Activated naive CD8-positive, alpha-beta T cell treated with anti-CD3 and anti-CD28 coated beads, Interleukin-2, amount 10 ng/mL, durations not matched to agents 7 days and 5 days (primary cell): Measurements from ENCODE around the gene E2F1. TPM values are rescaled to one million over a fixed set of nuclear protein-coding genes. Genes with fewer than 3 reads are reported as not detected.

Source experiments
- ATAC-seq: fragments of 150-1000 bp; cut with Tn5 transposase; one replicate; pipeline ENCODE4 v1.10.0; 2021; ENCODE audit warnings: low read depth, moderate library complexity
- POLR2A ChIA-PET: fragments of 350-600 bp; sonication (Branson Sonifier 250); formaldehyde crosslinking; loops from one replicate; lab custom pipeline; 2021; ENCODE audit warnings: antibody characterized with exemption; lab: Charles Lee
- DNase-seq: peaks from one replicate; pipeline ENCODE4 v3.0.0; 2021
- H3K27ac Mint-ChIP-seq: one replicate; pipeline ENCODE4 v1.8.0; 2022; ENCODE audit warnings: mild to moderate bottlenecking, mixed read lengths
- H3K27me3 Mint-ChIP-seq: one replicate; pipeline ENCODE4 v1.8.0; 2022; ENCODE audit warnings: mild to moderate bottlenecking, moderate library complexity, mixed read lengths
- H3K36me3 Mint-ChIP-seq: one replicate; pipeline ENCODE4 v1.8.0; 2021; ENCODE audit warnings: mild to moderate bottlenecking, mixed read lengths
- H3K4me1 Mint-ChIP-seq: one replicate; pipeline ENCODE4 v1.8.0; 2021; ENCODE audit warnings: mixed read lengths
- H3K4me3 Mint-ChIP-seq: one replicate; pipeline ENCODE4 v1.8.0; 2022; ENCODE audit warnings: mild to moderate bottlenecking, moderate library complexity, mixed read lengths
- H3K9me3 Mint-ChIP-seq: one replicate; pipeline ENCODE4 v1.8.0; 2021; ENCODE audit warnings: mixed read lengths
- total RNA-seq, 2 experiments: library from RNA; stranded (reverse); gene quantifications; one replicate each; pipeline ENCODE4 v1.2.3, GENCODE V29; 2021

The E2F1 gene
- total RNA-seq, 2 experiments from 2014 or later = 62.5 to 68.4 TPM

DNA sequence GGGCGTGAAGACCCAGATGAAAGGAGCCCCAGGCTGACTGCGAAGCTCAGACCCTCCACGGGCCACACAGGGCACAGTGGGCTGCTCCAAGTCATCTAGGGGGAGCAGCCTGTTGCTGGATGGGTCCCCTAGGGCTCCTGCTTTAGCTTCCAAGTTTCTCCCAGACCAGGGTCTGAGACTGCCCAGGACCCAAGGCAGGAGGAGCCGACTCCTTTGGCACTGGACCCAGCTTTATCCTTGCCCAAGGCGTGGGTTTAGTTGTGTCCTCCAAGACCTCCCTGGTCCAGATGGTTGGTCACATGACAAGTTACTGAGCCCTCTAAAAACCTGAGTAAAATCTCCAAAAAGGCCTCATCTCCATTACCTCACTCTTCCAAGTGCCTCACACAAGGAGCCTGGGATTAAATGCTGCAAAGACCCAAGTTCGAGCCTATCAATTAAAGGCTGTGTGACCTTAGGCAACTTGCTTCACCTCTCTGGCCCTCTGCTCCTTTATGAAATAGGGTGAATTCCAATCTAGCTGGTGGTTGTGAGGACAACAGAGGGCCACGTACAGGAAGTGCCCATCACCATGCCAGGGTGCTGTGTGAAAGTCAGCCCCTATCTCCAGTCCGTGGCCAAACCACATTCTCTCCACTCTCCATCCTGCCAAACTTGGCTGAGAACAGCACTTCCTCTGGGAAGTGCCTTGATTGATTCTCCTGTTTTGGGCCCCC, 14.5 kb downstream of the E2F1 start:
- Mint-ChIP-seq H3K36me3 (peaks cover 12% of the 10 kb centered on the region), H3K4me3 (peak overlapping the region; percentile 37), H3K27me3 (no peaks in the 10 kb centered on the region), H3K27ac (no peak overlapping the region), H3K9me3 (no peaks in the 10 kb centered on the region), H3K4me1 (peaks cover 32% of the 10 kb centered on the region)
- POLR2A ChIA-PET = interaction anchor here (0.7 to 1.9 kb wide), 7 partner anchors 8 to 60 kb away, joined by 3 to 7 read pairs (median 5); partner anchors contain the start of genes C20orf144, PXMP4 and ZNF341
- ATAC-seq (no peak), DNase-seq (no peak)

DNA sequence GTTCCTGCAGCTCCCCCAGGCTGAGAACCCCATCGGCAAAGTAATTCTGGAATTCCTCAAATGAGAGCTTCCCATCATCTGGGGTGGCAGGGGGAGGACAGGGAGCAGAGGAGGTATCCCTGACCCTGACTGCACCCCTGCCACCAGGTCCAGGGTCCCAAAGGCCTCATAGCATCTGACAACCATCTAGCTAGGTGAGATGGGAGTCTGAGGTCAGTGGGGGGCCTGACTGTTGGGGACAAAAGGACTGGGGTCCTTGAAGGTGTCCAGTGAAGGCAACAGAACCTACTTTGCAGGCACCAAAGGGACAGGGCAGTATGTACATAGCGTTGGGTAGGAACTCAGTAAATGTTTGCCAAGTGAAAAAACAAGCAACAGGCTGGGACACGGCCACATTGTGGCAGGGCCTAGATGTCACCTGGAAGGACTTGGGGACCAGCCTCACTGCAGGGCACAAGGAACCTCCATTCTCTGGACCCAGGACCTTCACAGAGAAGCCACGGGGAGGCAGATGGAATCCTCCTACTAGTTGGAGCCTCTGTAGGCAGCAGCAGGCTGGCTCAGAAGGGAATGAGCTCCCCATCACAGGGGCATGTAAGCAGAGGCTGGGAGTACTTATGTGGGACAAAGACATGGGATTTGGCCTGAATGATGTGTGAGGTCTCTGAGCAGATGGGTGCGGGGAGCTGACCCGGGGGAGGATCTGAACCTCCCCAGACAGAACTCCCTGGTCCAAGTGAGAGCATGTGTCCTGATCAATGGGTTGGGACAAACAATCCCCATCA, 15.3 kb downstream of the E2F1 start:
- DNase-seq (no peak), ATAC-seq (no peak)
- peak overlapping the region; percentile 39 for H3K27ac Mint-ChIP-seq
- no peaks in the 10 kb centered on the region for H3K9me3 Mint-ChIP-seq
- H3K36me3 Mint-ChIP-seq = peaks cover 12% of the 10 kb centered on the region
- peak overlapping the region; percentile 16 for H3K4me3 Mint-ChIP-seq
- peaks cover 38% of the 10 kb centered on the region for H3K4me1 Mint-ChIP-seq
- no peaks in the 10 kb centered on the region for H3K27me3 Mint-ChIP-seq
- POLR2A ChIA-PET = interaction anchor here (0.7 to 8.3 kb wide), 6 partner anchors 8 to 14 kb away, joined by 3 to 116 read pairs (median 6); partner anchors contain the start of gene C20orf144

GRCh38 chr20:33669873-33670640, 16.1 kb downstream of the E2F1 start:
- peaks cover 36% of the 10 kb centered on the region for H3K4me1 Mint-ChIP-seq

DNA sequence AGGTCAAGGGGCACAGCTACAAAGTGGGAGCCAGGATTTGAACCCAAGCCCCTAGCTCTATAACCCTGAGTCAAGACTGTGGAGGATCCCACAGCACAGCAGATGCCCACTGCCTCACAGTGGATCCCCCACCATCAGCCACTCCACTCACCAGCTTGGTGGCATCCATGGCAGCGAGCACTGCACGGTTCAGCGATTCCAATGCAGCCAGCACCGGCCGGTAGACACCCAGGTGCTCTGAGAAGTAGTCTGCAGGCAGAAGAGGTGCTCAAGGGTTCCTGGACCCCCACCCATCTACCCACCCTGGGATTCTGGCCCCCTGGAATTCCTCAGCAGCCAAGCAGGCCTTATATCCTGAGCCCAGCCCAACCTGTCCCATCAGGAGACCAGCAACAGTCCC, 17.0 kb downstream of the E2F1 start:
- Mint-ChIP-seq H3K4me3 (no peak overlapping the region), H3K4me1 (peaks cover 39% of the 10 kb centered on the region), H3K27me3 (no peaks in the 10 kb centered on the region), H3K9me3 (no peaks in the 10 kb centered on the region), H3K36me3 (peaks cover 9% of the 10 kb centered on the region), H3K27ac (no peak overlapping the region)
- DNase-seq (no peak), ATAC-seq (no peak)
- POLR2A ChIA-PET = interaction anchor here (1.4 to 8.3 kb wide), 5 partner anchors 11 to 268 kb away, joined by 3 to 116 read pairs (median 20); partner anchors contain the start of genes CDK5RAP1, E2F1 and PXMP4

More at GRCh38 chr20:33669873-33670640, 16.1 kb downstream of the E2F1 start:
- H3K27me3 Mint-ChIP-seq = no peaks in the 10 kb centered on the region
- H3K4me3 Mint-ChIP-seq = no peak overlapping the region
- no peak for ATAC-seq
- H3K27ac Mint-ChIP-seq = peak overlapping the region; percentile 50
- no peak for DNase-seq
- H3K36me3 Mint-ChIP-seq = peaks cover 11% of the 10 kb centered on the region
- H3K9me3 Mint-ChIP-seq = no peaks in the 10 kb centered on the region
- POLR2A ChIA-PET = interaction anchor here (3.4 to 8.3 kb wide), 2 partner anchors 10 to 15 kb away, joined by 16 to 116 read pairs; no protein-coding TSS in a partner anchor

- Mint-ChIP-seq H3K36me3 (peaks cover 9% of the 10 kb centered on the region), H3K27ac (peak overlapping the region; percentile 80), H3K4me1 (peaks cover 39% of the 10 kb centered on the region), H3K4me3 (peak overlapping the region; percentile 76), H3K27me3 (no peaks in the 10 kb centered on the region), H3K9me3 (no peaks in the 10 kb centered on the region)
- no peak for ATAC-seq
- POLR2A ChIA-PET = interaction anchor here (0.9 to 8.3 kb wide), 10 partner anchors 11 to 444 kb away, joined by 3 to 116 read pairs (median 14); partner anchors contain the start of genes CBFA2T2, CDK5RAP1, E2F1 and EIF2S2
- no peak for DNase-seq
Observed at GRCh38 chr20:33668466-33669155, 17.6 kb downstream of the E2F1 start.

- POLR2A ChIA-PET = interaction anchor here (0.9 to 8.3 kb wide), 11 partner anchors 7 to 445 kb away, joined by 3 to 116 read pairs (median 13); partner anchors contain the start of genes CBFA2T2, CDK5RAP1, E2F1 and EIF2S2
- peak; percentile 89 for DNase-seq
- ATAC-seq = peak; percentile 53
- peaks cover 33% of the 10 kb centered on the region for H3K4me1 Mint-ChIP-seq
- peaks cover 8% of the 10 kb centered on the region for H3K36me3 Mint-ChIP-seq
- no peaks in the 10 kb centered on the region for H3K27me3 Mint-ChIP-seq
- peak overlapping the region; percentile 80 for H3K27ac Mint-ChIP-seq
- H3K9me3 Mint-ChIP-seq = no peaks in the 10 kb centered on the region
- peak overlapping the region; percentile 76 for H3K4me3 Mint-ChIP-seq
Observed at GRCh38 chr20:33667676-33668465, 18.3 kb downstream of the E2F1 start.

- H3K27me3 Mint-ChIP-seq = no peaks in the 10 kb centered on the region
- H3K9me3 Mint-ChIP-seq = no peaks in the 10 kb centered on the region
- peaks cover 33% of the 10 kb centered on the region for H3K4me1 Mint-ChIP-seq
- ATAC-seq = peak; percentile 8
- peaks cover 8% of the 10 kb centered on the region for H3K36me3 Mint-ChIP-seq
- H3K4me3 Mint-ChIP-seq = peak overlapping the region; percentile 76
- POLR2A ChIA-PET = interaction anchor here (0.9 to 8.3 kb wide), 14 partner anchors 8 to 445 kb away, joined by 3 to 116 read pairs (median 12); partner anchors contain the start of genes CBFA2T2, CDK5RAP1, E2F1 and EIF2S2
- H3K27ac Mint-ChIP-seq = peak overlapping the region; percentile 80
- no peak for DNase-seq
Observed at GRCh38 chr20:33667245-33667675, 18.9 kb downstream of the E2F1 start.

DNA sequence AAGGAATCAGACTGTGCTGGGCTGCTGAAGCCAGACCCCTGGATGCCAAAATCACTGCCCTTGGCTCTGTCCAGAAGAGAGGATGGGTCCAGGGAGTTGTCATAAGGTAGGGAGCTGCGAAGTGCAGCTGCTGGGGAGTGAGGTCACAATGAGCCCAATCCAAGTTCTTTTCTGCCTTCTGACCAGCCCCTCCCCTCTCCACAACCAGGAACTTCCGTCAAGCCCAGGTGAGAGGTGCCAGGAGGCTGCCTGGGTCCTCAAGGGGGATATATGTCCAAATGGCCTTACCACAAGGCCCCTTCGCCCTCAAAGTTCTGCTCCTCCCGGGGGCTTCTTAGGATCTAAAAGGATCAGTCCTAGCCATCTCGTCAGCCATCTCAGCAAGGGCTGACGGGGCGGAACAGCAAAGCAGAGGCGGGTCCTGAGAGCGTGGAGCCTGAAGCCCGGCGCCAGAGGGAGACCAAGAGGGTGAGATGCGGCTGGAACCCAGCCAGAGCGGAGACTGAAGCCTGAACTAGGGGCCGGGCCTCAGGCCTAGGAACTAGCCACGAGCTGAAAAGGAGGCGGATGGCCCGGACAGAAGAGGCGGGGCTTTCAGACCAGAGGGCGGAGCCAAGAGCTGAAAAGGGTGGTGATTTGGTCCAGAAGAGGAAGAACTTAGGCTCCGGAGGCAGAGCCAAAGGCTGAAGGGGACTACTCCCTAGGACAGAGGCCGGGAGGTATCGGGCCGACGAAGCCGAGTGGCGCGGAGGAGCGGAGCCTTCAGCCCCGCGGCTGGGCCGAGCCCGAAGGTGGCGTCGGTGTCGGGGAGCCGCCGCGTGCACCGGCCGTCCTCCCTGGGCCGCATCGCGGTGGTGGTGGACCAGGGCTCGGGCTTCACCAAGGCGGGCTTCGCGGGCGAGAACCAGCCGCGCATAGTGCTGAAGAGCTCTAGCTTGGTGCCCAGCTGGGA, 19.6 kb downstream of the E2F1 start, which contains the start of gene ACTL10:
ACTL10 (plus strand) TSS at position 651 of the 952 bp plus-strand sequence. CDS start 555 bp downstream, outside the sequence.
- Mint-ChIP-seq H3K27ac (peak within 1 kb of the TSS; percentile 93), H3K36me3 (peaks cover 4% of the 10 kb centered on the region), H3K4me1 (peaks cover 28% of the 10 kb centered on the region), H3K4me3 (peak within 1 kb of the TSS; percentile 92), H3K9me3 (no peaks in the 10 kb centered on the region), H3K27me3 (no peaks in the 10 kb centered on the region)
- POLR2A ChIA-PET = interaction anchor here (0.9 to 8.3 kb wide), 12 partner anchors 9 to 446 kb away, joined by 3 to 116 read pairs (median 12); partner anchors contain the start of genes CBFA2T2, CDK5RAP1, E2F1 and EIF2S2
- DNase-seq = peak; percentile 84
- ATAC-seq = peak; percentile 51

GRCh38 chr20:33664762-33665144, 21.4 kb downstream of the E2F1 start:
- POLR2A ChIA-PET = interaction anchor here (0.6 to 8.3 kb wide), 9 partner anchors 10 to 222 kb away, joined by 3 to 116 read pairs (median 10); partner anchors contain the start of genes CBFA2T2, E2F1, NECAB3 and PXMP4
- H3K4me3 Mint-ChIP-seq = peak overlapping the region; percentile 83
- H3K9me3 Mint-ChIP-seq = no peaks in the 10 kb centered on the region
- peaks cover under 1% of the 10 kb centered on the region for H3K36me3 Mint-ChIP-seq
- ATAC-seq (no peak), DNase-seq (peak; percentile 31)
- no peaks in the 10 kb centered on the region for H3K27me3 Mint-ChIP-seq
- peaks cover 27% of the 10 kb centered on the region for H3K4me1 Mint-ChIP-seq
- peak overlapping the region; percentile 83 for H3K27ac Mint-ChIP-seq

DNA sequence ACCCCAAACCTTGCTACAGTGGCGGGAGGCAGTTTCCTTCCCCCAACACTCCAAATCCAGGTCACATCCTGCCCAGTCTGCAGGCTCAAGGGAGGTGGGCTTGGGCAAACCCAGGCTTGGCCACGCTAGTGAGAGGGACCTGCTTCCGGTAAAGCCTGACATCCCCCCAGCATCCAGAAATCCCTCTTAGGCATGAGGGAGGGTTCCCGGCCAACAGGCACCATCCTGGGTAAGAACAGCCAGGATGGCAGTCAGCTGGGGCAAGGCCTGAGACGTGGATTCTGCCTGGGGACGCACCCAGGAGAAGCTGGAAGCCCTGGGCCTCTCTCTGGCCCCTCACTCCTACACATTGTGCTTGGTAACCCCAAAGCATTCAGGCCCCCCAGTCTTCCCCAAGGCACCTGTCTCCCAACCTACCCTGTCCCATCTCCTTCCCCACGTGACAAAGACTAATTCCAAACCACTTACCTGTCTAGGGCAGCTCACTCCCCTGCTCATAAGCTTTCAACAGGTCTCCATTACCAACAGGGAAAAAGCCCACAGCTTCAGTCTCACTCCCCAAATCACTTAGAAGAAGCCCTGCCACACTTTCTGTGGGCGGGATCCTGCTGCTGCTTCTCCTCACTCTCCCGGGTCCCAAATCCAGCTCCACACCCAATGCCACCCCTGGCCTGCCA, 22.0 kb downstream of the E2F1 start:
- peaks cover 25% of the 10 kb centered on the region for H3K4me1 Mint-ChIP-seq
- DNase-seq (no peak), ATAC-seq (no peak)
- POLR2A ChIA-PET = interaction anchor here (1.0 to 8.3 kb wide), 14 partner anchors 11 to 448 kb away, joined by 3 to 116 read pairs (median 8); partner anchors contain the start of genes CBFA2T2, CDK5RAP1, E2F1 and EIF2S2
- H3K27me3 Mint-ChIP-seq = no peaks in the 10 kb centered on the region
- H3K27ac Mint-ChIP-seq = peak overlapping the region; percentile 83
- no peaks in the 10 kb centered on the region for H3K36me3 Mint-ChIP-seq
- no peaks in the 10 kb centered on the region for H3K9me3 Mint-ChIP-seq
- peak overlapping the region; percentile 83 for H3K4me3 Mint-ChIP-seq
